ENCODE measurements around the gene PDHX. TPM values are rescaled to one million over a fixed set of nuclear protein-coding genes. Genes with fewer than 3 reads are reported as not detected.

PDHX gene
- total RNA-seq, 1 experiment from 2014 or later, result 43.4 TPM

DNA sequence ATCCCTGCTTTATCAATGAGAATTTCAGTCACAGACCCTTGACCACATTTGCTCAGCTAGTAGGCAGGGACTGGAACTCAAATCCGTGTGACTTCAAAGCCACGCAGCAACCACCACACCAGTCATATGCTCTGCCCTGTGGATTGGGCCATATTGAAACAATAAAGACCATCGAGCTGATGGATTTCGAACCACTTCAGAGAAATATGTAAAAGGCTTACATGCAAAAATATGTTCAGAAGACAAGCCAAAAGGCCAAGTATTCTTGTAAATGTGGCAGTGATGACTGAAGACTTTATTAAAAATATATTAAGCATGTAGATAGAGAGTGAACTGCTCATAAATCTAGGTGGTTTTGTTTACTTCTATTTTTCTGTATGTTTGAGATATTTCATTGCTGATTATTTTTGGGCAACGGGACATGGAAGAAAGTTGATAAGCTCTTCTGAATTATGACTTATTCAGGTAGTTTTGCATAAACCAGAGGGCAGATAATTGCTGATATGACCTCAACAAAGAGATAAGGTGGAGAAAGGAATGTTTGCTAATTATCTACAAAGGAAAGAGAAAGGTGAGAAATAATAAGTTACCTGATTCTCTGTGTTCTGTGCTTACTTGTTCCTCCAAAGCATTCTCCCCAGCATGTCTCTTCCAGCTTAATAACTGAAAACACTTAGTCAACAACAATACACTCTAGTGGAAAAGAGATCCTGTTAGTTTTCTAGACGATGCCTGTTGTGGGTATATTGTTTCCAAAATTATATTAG lies 99.4 kb downstream of the PDHX start:
- DNase-seq (ENCODE audit: low spot score) (no peak), ATAC-seq (no peak)
- Mint-ChIP-seq H3K9me3 (no peaks in the 10 kb centered on the region), H3K36me3 (no peaks in the 10 kb centered on the region), H3K4me1 (peaks cover 19% of the 10 kb centered on the region), H3K27ac (no peak overlapping the region), H3K27me3 (ENCODE audit: low read depth) (no peaks in the 10 kb centered on the region), H3K4me3 (no peak overlapping the region)
- TF ChIP-seq ZNF416 (CRISPR knock-in tag; IDR thresholded peaks at IDR 0.05) (no peak), MXD4 (CRISPR knock-in tag; IDR thresholded peaks at IDR 0.05; ENCODE audit: borderline replicate concordance) (no peak), SOX15 (CRISPR knock-in tag; IDR thresholded peaks at IDR 0.05) (no peak), SP1 (CRISPR knock-in tag; conservative IDR thresholded peaks at IDR 0.05) (no peak)
- TF ChIP-seq, protein P1, sequence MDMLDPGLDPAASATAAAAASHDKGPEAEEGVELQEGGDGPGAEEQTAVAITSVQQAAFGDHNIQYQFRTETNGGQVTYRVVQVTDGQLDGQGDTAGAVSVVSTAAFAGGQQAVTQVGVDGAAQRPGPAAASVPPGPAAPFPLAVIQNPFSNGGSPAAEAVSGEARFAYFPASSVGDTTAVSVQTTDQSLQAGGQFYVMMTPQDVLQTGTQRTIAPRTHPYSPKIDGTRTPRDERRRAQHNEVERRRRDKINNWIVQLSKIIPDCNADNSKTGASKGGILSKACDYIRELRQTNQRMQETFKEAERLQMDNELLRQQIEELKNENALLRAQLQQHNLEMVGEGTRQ (CRISPR knock-in tag; IDR thresholded peaks at IDR 0.05), result no peak
- ChIA-PET CTCF (no interaction called here), POLR2A (interaction anchor here (1.0 kb wide), 1 partner anchor 123 kb away, joined by 3 read pairs; the partner anchor contains the start of gene CD44)

DNA sequence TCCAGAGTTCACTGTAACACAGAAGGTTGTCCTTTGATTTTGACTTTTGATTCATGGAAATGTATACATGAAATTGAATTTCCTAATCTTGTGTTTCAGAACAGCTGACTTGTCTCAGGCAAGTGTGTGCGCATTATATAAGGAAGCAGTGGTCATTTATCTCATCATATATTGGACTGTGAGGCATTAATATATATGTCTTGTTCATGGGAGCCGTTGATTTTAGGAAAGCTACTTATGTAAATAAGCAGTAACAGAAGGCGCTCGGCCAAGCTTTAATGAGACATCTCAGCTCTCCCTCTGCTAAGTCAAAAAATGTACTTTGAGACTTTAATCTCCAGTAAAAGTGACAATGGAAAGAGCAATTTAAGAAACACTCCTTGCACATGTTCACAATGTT lies 100.5 kb downstream of the PDHX start:
- DNase-seq (ENCODE audit: low spot score) (no peak), ATAC-seq (no peak)
- Mint-ChIP-seq H3K4me1 (peaks cover 11% of the 10 kb centered on the region), H3K36me3 (peaks cover 6% of the 10 kb centered on the region), H3K27me3 (ENCODE audit: low read depth) (no peaks in the 10 kb centered on the region; the same call in 1 of the 2 replicates), H3K4me3 (no peak overlapping the region), H3K27ac (no peak overlapping the region), H3K9me3 (peaks cover 7% of the 10 kb centered on the region)
- ChIA-PET POLR2A (interaction anchor here (1.0 kb wide), 1 partner anchor 122 kb away, joined by 3 read pairs; the partner anchor contains the start of gene CD44), CTCF (interaction anchor here (0.6 kb wide), 1 partner anchor 332 kb away, joined by 4 read pairs; no protein-coding TSS in a partner anchor)
- TF ChIP-seq CBFB (CRISPR knock-in tag; IDR thresholded peaks at IDR 0.05; ENCODE audit: low read depth) (no peak), SMAD4 (CRISPR knock-in tag; IDR thresholded peaks at IDR 0.05) (no peak), CREB1 (CRISPR knock-in tag; IDR thresholded peaks at IDR 0.05) (no peak), FOXP1 (CRISPR knock-in tag; IDR thresholded peaks at IDR 0.05; ENCODE audit: borderline replicate concordance) (no peak), NR3C1 (CRISPR knock-in tag; conservative IDR thresholded peaks at IDR 0.05; ENCODE audit: low read depth) (no peak), GTF2I (CRISPR knock-in tag; conservative IDR thresholded peaks at IDR 0.05) (no peak), ETV6 (CRISPR knock-in tag; IDR thresholded peaks at IDR 0.05) (no peak), SMAD3 (CRISPR knock-in tag; IDR thresholded peaks at IDR 0.05; ENCODE audit: borderline replicate concordance) (no peak), NFATC4 (CRISPR knock-in tag; IDR thresholded peaks at IDR 0.05) (no peak), FOXJ3 (CRISPR knock-in tag; IDR thresholded peaks at IDR 0.05; ENCODE audit: borderline replicate concordance) (no peak), MYBL2 (CRISPR knock-in tag; IDR thresholded peaks at IDR 0.05) (no peak), RORB (CRISPR knock-in tag; IDR thresholded peaks at IDR 0.05) (no peak), CREM (CRISPR knock-in tag; IDR thresholded peaks at IDR 0.05) (no peak), HMGA2 (CRISPR knock-in tag; IDR thresholded peaks at IDR 0.05) (no peak), FOXK1 (CRISPR knock-in tag; IDR thresholded peaks at IDR 0.05) (no peak)
- TF ChIP-seq, protein P2, sequence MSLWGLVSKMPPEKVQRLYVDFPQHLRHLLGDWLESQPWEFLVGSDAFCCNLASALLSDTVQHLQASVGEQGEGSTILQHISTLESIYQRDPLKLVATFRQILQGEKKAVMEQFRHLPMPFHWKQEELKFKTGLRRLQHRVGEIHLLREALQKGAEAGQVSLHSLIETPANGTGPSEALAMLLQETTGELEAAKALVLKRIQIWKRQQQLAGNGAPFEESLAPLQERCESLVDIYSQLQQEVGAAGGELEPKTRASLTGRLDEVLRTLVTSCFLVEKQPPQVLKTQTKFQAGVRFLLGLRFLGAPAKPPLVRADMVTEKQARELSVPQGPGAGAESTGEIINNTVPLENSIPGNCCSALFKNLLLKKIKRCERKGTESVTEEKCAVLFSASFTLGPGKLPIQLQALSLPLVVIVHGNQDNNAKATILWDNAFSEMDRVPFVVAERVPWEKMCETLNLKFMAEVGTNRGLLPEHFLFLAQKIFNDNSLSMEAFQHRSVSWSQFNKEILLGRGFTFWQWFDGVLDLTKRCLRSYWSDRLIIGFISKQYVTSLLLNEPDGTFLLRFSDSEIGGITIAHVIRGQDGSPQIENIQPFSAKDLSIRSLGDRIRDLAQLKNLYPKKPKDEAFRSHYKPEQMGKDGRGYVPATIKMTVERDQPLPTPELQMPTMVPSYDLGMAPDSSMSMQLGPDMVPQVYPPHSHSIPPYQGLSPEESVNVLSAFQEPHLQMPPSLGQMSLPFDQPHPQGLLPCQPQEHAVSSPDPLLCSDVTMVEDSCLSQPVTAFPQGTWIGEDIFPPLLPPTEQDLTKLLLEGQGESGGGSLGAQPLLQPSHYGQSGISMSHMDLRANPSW (CRISPR knock-in tag; conservative IDR thresholded peaks at IDR 0.05; ENCODE audit: low read depth), result no peak
- TF ChIP-seq, protein P3, sequence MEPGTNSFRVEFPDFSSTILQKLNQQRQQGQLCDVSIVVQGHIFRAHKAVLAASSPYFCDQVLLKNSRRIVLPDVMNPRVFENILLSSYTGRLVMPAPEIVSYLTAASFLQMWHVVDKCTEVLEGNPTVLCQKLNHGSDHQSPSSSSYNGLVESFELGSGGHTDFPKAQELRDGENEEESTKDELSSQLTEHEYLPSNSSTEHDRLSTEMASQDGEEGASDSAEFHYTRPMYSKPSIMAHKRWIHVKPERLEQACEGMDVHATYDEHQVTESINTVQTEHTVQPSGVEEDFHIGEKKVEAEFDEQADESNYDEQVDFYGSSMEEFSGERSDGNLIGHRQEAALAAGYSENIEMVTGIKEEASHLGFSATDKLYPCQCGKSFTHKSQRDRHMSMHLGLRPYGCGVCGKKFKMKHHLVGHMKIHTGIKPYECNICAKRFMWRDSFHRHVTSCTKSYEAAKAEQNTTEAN (CRISPR knock-in tag; IDR thresholded peaks at IDR 0.05), result no peak
- TF ChIP-seq, protein P4, sequence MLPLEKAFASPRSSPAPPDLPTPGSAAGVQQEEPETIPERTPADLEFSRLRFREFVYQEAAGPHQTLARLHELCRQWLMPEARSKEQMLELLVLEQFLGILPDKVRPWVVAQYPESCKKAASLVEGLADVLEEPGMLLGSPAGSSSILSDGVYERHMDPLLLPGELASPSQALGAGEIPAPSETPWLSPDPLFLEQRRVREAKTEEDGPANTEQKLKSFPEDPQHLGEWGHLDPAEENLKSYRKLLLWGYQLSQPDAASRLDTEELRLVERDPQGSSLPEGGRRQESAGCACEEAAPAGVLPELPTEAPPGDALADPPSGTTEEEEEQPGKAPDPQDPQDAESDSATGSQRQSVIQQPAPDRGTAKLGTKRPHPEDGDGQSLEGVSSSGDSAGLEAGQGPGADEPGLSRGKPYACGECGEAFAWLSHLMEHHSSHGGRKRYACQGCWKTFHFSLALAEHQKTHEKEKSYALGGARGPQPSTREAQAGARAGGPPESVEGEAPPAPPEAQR (CRISPR knock-in tag; IDR thresholded peaks at IDR 0.05), result no peak
- TF ChIP-seq, protein P5, sequence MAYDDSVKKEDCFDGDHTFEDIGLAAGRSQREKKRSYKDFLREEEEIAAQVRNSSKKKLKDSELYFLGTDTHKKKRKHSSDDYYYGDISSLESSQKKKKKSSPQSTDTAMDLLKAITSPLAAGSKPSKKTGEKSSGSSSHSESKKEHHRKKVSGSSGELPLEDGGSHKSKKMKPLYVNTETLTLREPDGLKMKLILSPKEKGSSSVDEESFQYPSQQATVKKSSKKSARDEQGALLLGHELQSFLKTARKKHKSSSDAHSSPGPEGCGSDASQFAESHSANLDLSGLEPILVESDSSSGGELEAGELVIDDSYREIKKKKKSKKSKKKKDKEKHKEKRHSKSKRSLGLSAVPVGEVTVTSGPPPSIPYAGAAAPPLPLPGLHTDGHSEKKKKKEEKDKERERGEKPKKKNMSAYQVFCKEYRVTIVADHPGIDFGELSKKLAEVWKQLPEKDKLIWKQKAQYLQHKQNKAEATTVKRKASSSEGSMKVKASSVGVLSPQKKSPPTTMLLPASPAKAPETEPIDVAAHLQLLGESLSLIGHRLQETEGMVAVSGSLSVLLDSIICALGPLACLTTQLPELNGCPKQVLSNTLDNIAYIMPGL (CRISPR knock-in tag; IDR thresholded peaks at IDR 0.05), result no peak
- TF ChIP-seq, protein P6, sequence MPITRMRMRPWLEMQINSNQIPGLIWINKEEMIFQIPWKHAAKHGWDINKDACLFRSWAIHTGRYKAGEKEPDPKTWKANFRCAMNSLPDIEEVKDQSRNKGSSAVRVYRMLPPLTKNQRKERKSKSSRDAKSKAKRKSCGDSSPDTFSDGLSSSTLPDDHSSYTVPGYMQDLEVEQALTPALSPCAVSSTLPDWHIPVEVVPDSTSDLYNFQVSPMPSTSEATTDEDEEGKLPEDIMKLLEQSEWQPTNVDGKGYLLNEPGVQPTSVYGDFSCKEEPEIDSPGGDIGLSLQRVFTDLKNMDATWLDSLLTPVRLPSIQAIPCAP (CRISPR knock-in tag; IDR thresholded peaks at IDR 0.05), result no peak
